Choroid plexus epithelial cell (primary cell): ENCODE measurements around the gene SPNS1.
"Not testable (repeated sequence)": the region's sequence is repeated elsewhere in the genome, so short reads cannot be mapped to it uniquely, and the experiment has no call there.

Source experiments
- DNase-seq: peaks from one replicate; pipeline ENCODE4 v3.0.0-alpha.2; 2010; ENCODE audit warnings: low read depth
- H3K4me3 ChIP-seq: 2 replicates; pipeline ENCODE4 v1.5.1; 2011; ENCODE audit warnings: low read depth, mild to moderate bottlenecking, control low read depth, low read length, moderate library complexity
- CTCF ChIP-seq: conservative IDR thresholded peaks from 2 replicates; pipeline ENCODE4 v1.5.1; 2011; ENCODE audit warnings: low read depth, mild to moderate bottlenecking, control low read depth, inconsistent platforms, low read length, moderate library complexity

SPNS1 gene

GRCh38 chr16:29000019-29000418 lies 25.4 kb downstream of the SPNS1 start:
- TF ChIP-seq CTCF = no peak

GRCh38 chr16:29004496-29005139 lies 30.0 kb downstream of the SPNS1 start:
- not testable (repeated sequence) for DNase-seq, H3K4me3 ChIP-seq

More at GRCh38 chr16:29000019-29000418, 25.4 kb downstream of the SPNS1 start:
- DNase-seq = no peak
- no peak overlapping the region for H3K4me3 ChIP-seq

GRCh38 chr16:29007730-29008593 lies 33.4 kb downstream of the SPNS1 start:
- no peak overlapping the region for H3K4me3 ChIP-seq
- peak; percentile 72 for DNase-seq

GRCh38 chr16:29009050-29009837 lies 34.7 kb downstream of the SPNS1 start:
- no peak for DNase-seq
- H3K4me3 ChIP-seq = no peak overlapping the region
- TF ChIP-seq CTCF = no peak

More at GRCh38 chr16:29007730-29008593, 33.4 kb downstream of the SPNS1 start:
- TF ChIP-seq CTCF = no peak

- no peak for DNase-seq
Observed at GRCh38 chr16:29009838-29010166, 35.2 kb downstream of the SPNS1 start.

GRCh38 chr16:29011112-29011511 lies 36.5 kb downstream of the SPNS1 start:
- TF ChIP-seq CTCF = peak; percentile 3
- H3K4me3 ChIP-seq = no peak overlapping the region
- DNase-seq = no peak

More at GRCh38 chr16:29009838-29010166, 35.2 kb downstream of the SPNS1 start:
- H3K4me3 ChIP-seq = no peak overlapping the region
- TF ChIP-seq CTCF = no peak

GRCh38 chr16:29011851-29012250 lies 37.3 kb downstream of the SPNS1 start:
- DNase-seq = no peak
- H3K4me3 ChIP-seq = no peak overlapping the region
- TF ChIP-seq CTCF = no peak
